H9 (cell line): Measurements from ENCODE around the gene GSTO1. TPM values are rescaled to one million over a fixed set of nuclear protein-coding genes. Genes with fewer than 3 reads are reported as not detected.

Source experiments
- DNase-seq: peaks from one replicate; pipeline ENCODE4 v3.0.0-alpha.2; 2017
- H2AFZ ChIP-seq: one replicate; pipeline ENCODE4 v1.6.1; 2013; ENCODE audit warnings: mild to moderate bottlenecking, low read length, control low read depth, moderate library complexity
- H2AK5ac ChIP-seq: 2 replicates; pipeline ENCODE4 v1.6.1; 2013; ENCODE audit warnings: low read length, control low read depth, mixed read lengths; ENCODE audit not compliant: insufficient read length
- H2BK120ac ChIP-seq: one replicate; pipeline ENCODE4 v1.6.1; 2013; ENCODE audit warnings: low read depth, mild to moderate bottlenecking, low read length, control low read depth, inconsistent platforms; ENCODE audit not compliant: poor library complexity, severe bottlenecking
- H2BK12ac ChIP-seq: 2 replicates; pipeline ENCODE4 v1.6.1; 2013; ENCODE audit warnings: low read length, control low read depth, mixed read lengths, low read depth; ENCODE audit not compliant: insufficient read length
- H2BK15ac ChIP-seq: 2 replicates; pipeline ENCODE4 v1.6.1; 2013; ENCODE audit warnings: low read depth, low read length, control low read depth
- H2BK20ac ChIP-seq: one replicate; pipeline ENCODE4 v1.6.1; 2013; ENCODE audit warnings: low read depth, mild to moderate bottlenecking, low read length, control low read depth, inconsistent platforms; ENCODE audit not compliant: poor library complexity, severe bottlenecking
- H2BK5ac ChIP-seq: 2 replicates; pipeline ENCODE4 v1.6.1; 2013; ENCODE audit warnings: low read length, control low read depth, mixed read lengths; ENCODE audit not compliant: insufficient read length
- H3K14ac ChIP-seq: 2 replicates; pipeline ENCODE4 v1.6.1; 2013; ENCODE audit warnings: low read length, control low read depth; ENCODE audit not compliant: insufficient read depth
- H3K18ac ChIP-seq: 2 replicates; pipeline ENCODE4 v1.6.1; 2013; ENCODE audit warnings: low read depth, mild to moderate bottlenecking, mixed read lengths, low read length, control low read depth; ENCODE audit not compliant: insufficient read length
- H3K23ac ChIP-seq: 2 replicates; pipeline ENCODE4 v1.6.1; 2013; ENCODE audit warnings: low read length, control low read depth, mixed read lengths, low read depth; ENCODE audit not compliant: insufficient read length
- H3K23me2 ChIP-seq: 2 replicates; pipeline ENCODE4 v1.6.1; 2013; ENCODE audit warnings: low read depth, mild to moderate bottlenecking, mixed read lengths, low read length, control low read depth; ENCODE audit not compliant: insufficient read length, poor library complexity, severe bottlenecking
- H3K27ac ChIP-seq: 2 replicates; pipeline ENCODE4 v1.5.1; 2013; ENCODE audit warnings: low read length, control low read depth, mixed read lengths, low read depth; ENCODE audit not compliant: insufficient read length
- H3K27me3 ChIP-seq: 2 replicates; pipeline ENCODE4 v1.6.1; 2013; ENCODE audit warnings: low read length, control low read depth, inconsistent platforms; ENCODE audit not compliant: insufficient read depth
- H3K4ac ChIP-seq: 2 replicates; pipeline ENCODE4 v1.6.1; 2013; ENCODE audit warnings: low read depth, mild to moderate bottlenecking, control low read depth, inconsistent platforms, low read length, moderate library complexity
- H3K4me1 ChIP-seq: 2 replicates; pipeline ENCODE4 v1.6.1; 2013; ENCODE audit warnings: low read length, control low read depth, inconsistent platforms; ENCODE audit not compliant: insufficient read depth
- H3K4me2 ChIP-seq: 2 replicates; pipeline ENCODE4 v1.6.1; 2013; ENCODE audit warnings: low read length, control low read depth, mixed read lengths; ENCODE audit not compliant: insufficient read length, insufficient read depth
- H3K56ac ChIP-seq: 2 replicates; pipeline ENCODE4 v1.6.1; 2013; ENCODE audit warnings: low read depth, mild to moderate bottlenecking, mixed read lengths, low read length, control low read depth; ENCODE audit not compliant: insufficient read length
- H3K79me1 ChIP-seq: 2 replicates; pipeline ENCODE4 v1.6.1; 2013; ENCODE audit warnings: low read depth, mild to moderate bottlenecking, moderate library complexity, low read length, control low read depth, inconsistent platforms; ENCODE audit not compliant: insufficient read depth, poor library complexity, severe bottlenecking
- H3K79me2 ChIP-seq: 2 replicates; pipeline ENCODE4 v1.6.1; 2013; ENCODE audit warnings: low read length, control low read depth, inconsistent platforms; ENCODE audit not compliant: insufficient read depth
- H3K9ac ChIP-seq: 2 replicates; pipeline ENCODE4 v1.6.1; 2013; ENCODE audit warnings: low read length, control low read depth, mixed read lengths; ENCODE audit not compliant: insufficient read length; ENCODE audit errors: extremely low read depth
- H3K9me3 ChIP-seq: one replicate; pipeline ENCODE4 v1.6.1; 2013; ENCODE audit warnings: low read depth, low read length, inconsistent platforms; ENCODE audit not compliant: control insufficient read depth
- H3T11ph ChIP-seq: one replicate; pipeline ENCODE4 v1.6.1; 2013; ENCODE audit warnings: mild to moderate bottlenecking, low read length, control low read depth, inconsistent platforms
- H4K20me1 ChIP-seq: one replicate; pipeline ENCODE4 v1.6.1; 2013; ENCODE audit not compliant: control insufficient read depth, insufficient read length, insufficient read depth
- H4K5ac ChIP-seq: 2 replicates; pipeline ENCODE4 v1.6.1; 2013; ENCODE audit warnings: low read depth, mild to moderate bottlenecking, mixed read lengths, low read length, control low read depth; ENCODE audit not compliant: insufficient read length
- H4K8ac ChIP-seq: replicated peaks from 2 replicates; pipeline ENCODE4 v1.6.1; 2013; ENCODE audit warnings: low read length, control low read depth, mixed read lengths, low read depth; ENCODE audit not compliant: insufficient read length
- H4K91ac ChIP-seq: 2 replicates; pipeline ENCODE4 v1.6.1; 2013; ENCODE audit warnings: low read depth, mild to moderate bottlenecking, moderate library complexity, mixed read lengths, low read length, control low read depth; ENCODE audit not compliant: insufficient read length
- H3K27ac Mint-ChIP-seq, 3 experiments: 2 replicates in 2 of 3; 3 replicates in 1 of 3; pipeline ENCODE4 v1.8.0; 2020 to 2021; ENCODE audit warnings: mixed read lengths in 3 of 3, mild to moderate bottlenecking in 1 of 3, moderate library complexity in 1 of 3
- H3K27me3 Mint-ChIP-seq: 2 replicates; pipeline ENCODE4 v1.8.0; 2021; ENCODE audit warnings: low read depth, mild to moderate bottlenecking, moderate library complexity, mixed read lengths
- H3K36me3 Mint-ChIP-seq, 3 experiments: 2 replicates in 2 of 3; 3 replicates in 1 of 3; pipeline ENCODE4 v1.8.0; 2020 to 2021; ENCODE audit warnings: low read depth in 3 of 3, mixed read lengths in 3 of 3; ENCODE audit not compliant: insufficient read depth in 1 of 3
- H3K4me1 Mint-ChIP-seq, 2 experiments: 2 replicates each; pipeline ENCODE4 v1.8.0; 2020; ENCODE audit warnings: mixed read lengths in 2 of 2
- H3K4me3 Mint-ChIP-seq, 2 experiments: 2 replicates in 1 of 2; 3 replicates in 1 of 2; pipeline ENCODE4 v1.8.0; 2020 to 2021; ENCODE audit warnings: mild to moderate bottlenecking in 2 of 2, mixed read lengths in 2 of 2, moderate library complexity in 1 of 2
- H3K9me3 Mint-ChIP-seq, 2 experiments: 2 replicates in 1 of 2; 3 replicates in 1 of 2; pipeline ENCODE4 v1.8.0; 2020; ENCODE audit warnings: mild to moderate bottlenecking in 2 of 2, mixed read lengths in 2 of 2, moderate library complexity in 1 of 2
- CTCF ChIP-seq: fragments of 200-600 bp; sonication (generic); conservative IDR thresholded peaks from 3 replicates; pipeline ENCODE4 v1.8.0; 2021; ENCODE audit warnings: antibody characterized with exemption, mild to moderate bottlenecking
- WGBS: extraction: QIAGEN DNeasy Blood & Tissue Kit; methylation state at CpG from one replicate; pipeline ENCODE4 v1.1.7; 2013; ENCODE audit warnings: missing lambda C conversion rate, low lambda C conversion rate, mixed read lengths; ENCODE audit not compliant: insufficient read length; ENCODE audit errors: extremely low coverage; 5-methylcytosine and 5-hydroxymethylcytosine counted together
- total RNA-seq: library from RNA; stranded (reverse); gene quantifications from 2 replicates; pipeline ENCODE4 v1.2.1, GENCODE V29; 2021

Gene GSTO1
- total RNA-seq, 1 experiment from 2014 or later: 114 TPM

GRCh38 chr10:104220522-104220921, 34.2 kb upstream of the GSTO1 start:
- H3K27me3 Mint-ChIP-seq: no peaks in the 10 kb centered on the region; the same call in 1 of the 2 replicates
- Histone ChIP-seq H4K5ac (no peak overlapping the region), H2BK20ac (no peak overlapping the region), H3K4ac (no peak overlapping the region), H3K18ac (no peak overlapping the region), H3K79me1 (no peaks in the 10 kb centered on the region), H3K14ac (no peak overlapping the region), H3T11ph (no peak overlapping the region), H4K91ac (no peak overlapping the region), H3K4me1 (no peaks in the 10 kb centered on the region), H3K9me3 (no peaks in the 10 kb centered on the region), H3K27ac (no peak overlapping the region), H3K56ac (no peak overlapping the region), H3K79me2 (no peaks in the 10 kb centered on the region), H4K8ac (no peak overlapping the region), H4K20me1 (no peaks in the 10 kb centered on the region), H3K23ac (no peak overlapping the region), H3K4me2 (no peak overlapping the region), H3K27me3 (no peaks in the 10 kb centered on the region), H3K23me2 (no peaks in the 10 kb centered on the region), H3K9ac (no peak overlapping the region), H2BK15ac (no peak overlapping the region), H2BK5ac (no peak overlapping the region), H2BK12ac (no peak overlapping the region), H2BK120ac (no peak overlapping the region), H2AK5ac (no peak overlapping the region), H2AFZ (no peak overlapping the region)
- H3K4me1 Mint-ChIP-seq: no peaks in the 10 kb centered on the region
- DNase-seq: no peak
- no peak overlapping the region for H3K27ac Mint-ChIP-seq
- WGBS: no CpG with 5 or more reads among the region's 2 CpGs
- no peaks in the 10 kb centered on the region for H3K36me3 Mint-ChIP-seq
- no peak overlapping the region for H3K4me3 Mint-ChIP-seq
- no peak for TF ChIP-seq CTCF
- H3K9me3 Mint-ChIP-seq: no peaks in the 10 kb centered on the region
